Breast epithelium (tissue), 4 donors: ENCODE measurements around the gene INTS4. TPM values are rescaled to one million over a fixed set of nuclear protein-coding genes. Genes with fewer than 3 reads are reported as not detected.
"Not testable (repeated sequence)": the region's sequence is repeated elsewhere in the genome, so short reads cannot be mapped to it uniquely, and the experiment has no call there.

Source experiments
- DNase-seq, 2 donors: peaks; one replicate each; pipeline ENCODE4 v3.0.0-alpha.2; 2019; ENCODE audit warnings: low spot score in 2 of 2
- H3K27ac ChIP-seq, 2 donors: fragments of 200-600 bp; sonication (generic) in 1 of 2; one replicate each; pipeline ENCODE4 v1.5.1; 2016 to 2019; ENCODE audit warnings: mild to moderate bottlenecking in 1 of 2
- H3K27me3 ChIP-seq, 2 donors: fragments of 200-600 bp; sonication (generic) in 1 of 2; one replicate each; pipeline versions ENCODE4 v1.5.1 to v1.6.0; 2017 to 2019; ENCODE audit warnings: control low read depth in 1 of 2, mild to moderate bottlenecking in 1 of 2
- H3K36me3 ChIP-seq: fragments of 200-600 bp; one replicate; pipeline ENCODE4 v1.5.1; 2019
- H3K4me1 ChIP-seq, 2 donors: fragments of 200-600 bp; sonication (generic); one replicate each; pipeline ENCODE4 v1.5.1; 2016 to 2019; ENCODE audit warnings: control low read depth in 1 of 2
- H3K4me3 ChIP-seq, 3 donors: fragments of 200-600 bp; sonication (generic); 1 replicate in 2 of 3; 2 replicates in 1 of 3; pipeline ENCODE4 v1.5.1; 2016 to 2019; ENCODE audit warnings: mild to moderate bottlenecking in 3 of 3, moderate library complexity in 2 of 3
- H3K9me3 ChIP-seq, 2 donors: fragments of 200-600 bp; sonication (generic) in 1 of 2; one replicate each; pipeline ENCODE4 v1.5.1; 2016 to 2019; ENCODE audit warnings: control low read depth in 1 of 2
- CTCF ChIP-seq, 3 donors: fragments of 450-650 bp; IDR thresholded peaks; one replicate each; pipeline ENCODE4 v1.5.1; 2016 to 2017; ENCODE audit warnings: antibody characterized with exemption in 3 of 3, mild to moderate bottlenecking in 3 of 3, moderate library complexity in 3 of 3
- POLR2A ChIP-seq: fragments of 450-650 bp; IDR thresholded peaks from one replicate; pipeline ENCODE4 v1.6.1; 2016; ENCODE audit warnings: antibody characterized with exemption, mild to moderate bottlenecking, moderate library complexity
- POLR2AphosphoS5 ChIP-seq, 3 donors: sonication (generic); formaldehyde crosslinking; IDR thresholded peaks; one replicate each; pipeline ENCODE4 v1.6.1; 2017; ENCODE audit warnings: antibody characterized with exemption in 3 of 3
- intact Hi-C: fragments of 100-400 bp; cut with DNase I; formaldehyde crosslinking; loops from one replicate; pipeline ENCODE4 v1.15.1; 2023; ENCODE audit warnings: low total_unique reads
- total RNA-seq, 3 donors: library from RNA; depleted of rRNA; stranded (reverse); fragments of >200 nt; gene quantifications; one replicate each; pipeline ENCODE4 v1.1.0, GENCODE V29; 2016

INTS4 gene
- total RNA-seq, 3 donors from 2014 or later, result 34.6 to 58.4 (median 47.5) TPM

GRCh38 chr11:77851503-77851902, 143.0 kb downstream of the INTS4 start:
- Histone ChIP-seq H3K36me3 (no peaks in the 10 kb centered on the region), H3K4me3 (no peak overlapping the region), H3K27ac (no peak overlapping the region), H3K4me1 (no peaks in the 10 kb centered on the region), H3K9me3 (peaks cover 12 to 13% of the 10 kb centered on the region in 2 donors), H3K27me3 (no peaks in the 10 kb centered on the region)
- intact Hi-C loops, result no loop called here
- TF ChIP-seq CTCF (IDR thresholded peaks at IDR 0.05) (no peak), POLR2A (no peak), POLR2AphosphoS5 (IDR thresholded peaks at IDR 0.05) (no peak)
- DNase-seq, result no peak

GRCh38 chr11:77843700-77844099, 150.8 kb downstream of the INTS4 start:
- H3K4me3 ChIP-seq, intact Hi-C loops, H3K36me3 ChIP-seq, H3K27me3 ChIP-seq, H3K4me1 ChIP-seq, DNase-seq, H3K27ac ChIP-seq, H3K9me3 ChIP-seq: not testable (repeated sequence)

- Histone ChIP-seq H3K27me3 (no peaks in the 10 kb centered on the region), H3K4me3 (no peak overlapping the region), H3K4me1 (no peaks in the 10 kb centered on the region), H3K9me3 (peaks cover 7 to 9% of the 10 kb centered on the region in 2 donors), H3K27ac (no peak overlapping the region), H3K36me3 (no peaks in the 10 kb centered on the region)
- no peak for TF ChIP-seq POLR2AphosphoS5 (IDR thresholded peaks at IDR 0.05)
- TF ChIP-seq CTCF (IDR thresholded peaks at IDR 0.05), result no peak
- no peak for TF ChIP-seq POLR2A
- intact Hi-C loops, result no loop called here
- no peak for DNase-seq
Measured at GRCh38 chr11:77842441-77843121, 151.9 kb downstream of the INTS4 start.

GRCh38 chr11:77833302-77833701, 161.2 kb downstream of the INTS4 start:
- intact Hi-C loops, result no loop called here
- H3K36me3 ChIP-seq, result no peaks in the 10 kb centered on the region
- no peak for DNase-seq
- no peak overlapping the region for H3K27ac ChIP-seq
- no peak overlapping the region for H3K4me3 ChIP-seq
- H3K4me1 ChIP-seq, result no peaks in the 10 kb centered on the region
- no peak for TF ChIP-seq POLR2AphosphoS5 (IDR thresholded peaks at IDR 0.05)
- no peak for TF ChIP-seq CTCF (IDR thresholded peaks at IDR 0.05)
- TF ChIP-seq POLR2A, result no peak
- H3K9me3 ChIP-seq, result no peaks in the 10 kb centered on the region
- H3K27me3 ChIP-seq, result no peaks in the 10 kb centered on the region

- H3K4me1 ChIP-seq, result peaks cover 0 to 2% of the 10 kb centered on the region in 2 donors
- no peak overlapping the region for H3K4me3 ChIP-seq
- no peaks in the 10 kb centered on the region for H3K27me3 ChIP-seq
- TF ChIP-seq CTCF (IDR thresholded peaks at IDR 0.05), result no peak
- no peak overlapping the region for H3K27ac ChIP-seq
- H3K9me3 ChIP-seq, result no peaks in the 10 kb centered on the region
- intact Hi-C loops, result no loop called here
- H3K36me3 ChIP-seq, result no peaks in the 10 kb centered on the region
- DNase-seq, result no peak
Measured at GRCh38 chr11:77828926-77829325, 165.5 kb downstream of the INTS4 start.

Other genes starting within 250 kb of the INTS4 start
- 100 to 1,000 TPM in 1 of 3 donors, 10 to 100 TPM in 2; 82.2 to 112 (median 82.3) TPM for gene RSF1, start 173.9 kb downstream of the INTS4 start, total RNA-seq
- gene AAMDC, start 173.5 kb downstream of the INTS4 start, total RNA-seq, result 10 to 100 TPM; 26.2 to 64.8 (median 30.5) TPM
- 10 to 100 TPM in 1 of 3 donors, 1 to 10 TPM in 1, under 1 TPM in 1; 0.64 to 22.4 (median 7.9) TPM for gene KCTD14, start 28.6 kb upstream of the INTS4 start, total RNA-seq
- gene THRSP, start 69.2 kb upstream of the INTS4 start, total RNA-seq, result 10 to 100 TPM in 1 of 3 donors, 1 to 10 TPM in 2; 1.6 to 74.9 (median 5.7) TPM
- gene NDUFC2, start 85.2 kb upstream of the INTS4 start, total RNA-seq, result 100 to 1,000 TPM; 101 to 105 (median 103) TPM
- 10 to 100 TPM; 25.9 to 46.8 (median 36.7) TPM for gene ALG8, start 145.0 kb upstream of the INTS4 start, total RNA-seq
- 10 to 100 TPM in 1 of 3 donors, 1 to 10 TPM in 2; 8.5 to 13.1 (median 8.8) TPM for gene KCTD21, start 194.0 kb upstream of the INTS4 start, total RNA-seq
- gene USP35, start 194.3 kb upstream of the INTS4 start, total RNA-seq, result 10 to 100 TPM in 2 of 3 donors, 1 to 10 TPM in 1; 5.1 to 16.1 (median 11.3) TPM